Keratinocyte (primary cell): ENCODE results near the gene PRKD1.

ENCODE experiments used
- EZH2 ChIP-seq: IDR thresholded peaks from one replicate; pipeline ENCODE4 v1.6.1; 2012; ENCODE audit warnings: inconsistent platforms, mild to moderate bottlenecking, low read length, moderate library complexity
- TF ChIP-seq, protein P1 (sequence below), 3 experiments: IDR thresholded peaks in 1 of 3; conservative IDR thresholded peaks in 1 of 3; optimal IDR thresholded peaks in 1 of 3; 2 replicates in 2 of 3; 3 replicates in 1 of 3; pipeline versions ENCODE3 to v1.5.1; 2011; ENCODE audit warnings: low read length in 3 of 3, mild to moderate bottlenecking in 3 of 3, moderate library complexity in 2 of 3, control low read depth in 1 of 3, inconsistent platforms in 1 of 3; ENCODE audit not compliant: insufficient read depth in 2 of 3; ENCODE audit errors: extremely low read depth in 1 of 3

- TF ChIP-seq, protein P1, sequence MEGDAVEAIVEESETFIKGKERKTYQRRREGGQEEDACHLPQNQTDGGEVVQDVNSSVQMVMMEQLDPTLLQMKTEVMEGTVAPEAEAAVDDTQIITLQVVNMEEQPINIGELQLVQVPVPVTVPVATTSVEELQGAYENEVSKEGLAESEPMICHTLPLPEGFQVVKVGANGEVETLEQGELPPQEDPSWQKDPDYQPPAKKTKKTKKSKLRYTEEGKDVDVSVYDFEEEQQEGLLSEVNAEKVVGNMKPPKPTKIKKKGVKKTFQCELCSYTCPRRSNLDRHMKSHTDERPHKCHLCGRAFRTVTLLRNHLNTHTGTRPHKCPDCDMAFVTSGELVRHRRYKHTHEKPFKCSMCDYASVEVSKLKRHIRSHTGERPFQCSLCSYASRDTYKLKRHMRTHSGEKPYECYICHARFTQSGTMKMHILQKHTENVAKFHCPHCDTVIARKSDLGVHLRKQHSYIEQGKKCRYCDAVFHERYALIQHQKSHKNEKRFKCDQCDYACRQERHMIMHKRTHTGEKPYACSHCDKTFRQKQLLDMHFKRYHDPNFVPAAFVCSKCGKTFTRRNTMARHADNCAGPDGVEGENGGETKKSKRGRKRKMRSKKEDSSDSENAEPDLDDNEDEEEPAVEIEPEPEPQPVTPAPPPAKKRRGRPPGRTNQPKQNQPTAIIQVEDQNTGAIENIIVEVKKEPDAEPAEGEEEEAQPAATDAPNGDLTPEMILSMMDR (optimal IDR thresholded peaks at IDR 0.05 in 1 of 3, IDR thresholded peaks at IDR 0.05 in 1 of 3, conservative IDR thresholded peaks at IDR 0.05 in 1 of 3; ENCODE audit: extremely low read depth in 1 of 3, insufficient read depth in 2 of 3, low read length in 3 of 3), result no peak
- no peak for TF ChIP-seq EZH2
Measured at GRCh38 chr14:29806124-29806517, 121.5 kb downstream of the PRKD1 start.
